ENCODE results near the gene CRYBA2. TPM values are rescaled to one million over a fixed set of nuclear protein-coding genes. Genes with fewer than 3 reads are reported as not detected.

Gene CRYBA2
- total and polyA plus RNA-seq, 9 of the 15 experiments (the other 6 are each of a cell fraction or from before 2014, with no cell fraction given) = 0.11 to 1.8 (median 0.62) TPM; not detected in 5

- intact Hi-C loops (cut with micrococcal nuclease) = loop anchor here (5.0 kb wide), 1 partner anchor 53 kb away; no protein-coding TSS in a partner anchor
- H3K4me1 ChIP-seq (replicated peaks in 1 of 2; ENCODE audit: control insufficient read depth in 2 of 2, insufficient read depth in 2 of 2, low read length in 2 of 2) = peaks cover 11 to 31% of the 10 kb centered on the region in 2 experiments; a peak in 4 of 5 replicates
Observed at GRCh38 chr2:218960309-218961165, 32.7 kb downstream of the CRYBA2 start.

More at GRCh38 chr2:218960309-218961165, 32.7 kb downstream of the CRYBA2 start:
- TF ChIP-seq MCM3 (IDR thresholded peaks at IDR 0.05) (no peak), RCOR1 (IDR thresholded peaks at IDR 0.05; ENCODE audit: borderline replicate concordance in 1 of 2, low read depth in 2 of 2, low read length in 2 of 2) (no peak), SAFB (IDR thresholded peaks at IDR 0.05; ENCODE audit: borderline replicate concordance, low read depth, low read length) (0 out of 2 replicates have a peak, but pooled peaks have one; percentile 12), ZNF41 (CRISPR knock-in tag; conservative IDR thresholded peaks at IDR 0.05) (no peak), EZH2 (IDR thresholded peaks at IDR 0.05; ENCODE audit: borderline replicate concordance, low read depth, low read length) (peak; percentile 83; the same call in 1 of the 2 replicates), STAG1 (CRISPR knock-in tag; IDR thresholded peaks at IDR 0.05; ENCODE audit: borderline replicate concordance) (no peak), IRF2 (CRISPR knock-in tag; IDR thresholded peaks at IDR 0.05) (no peak)
- no peaks in the 10 kb centered on the region for H3K79me2 ChIP-seq (ENCODE audit: control insufficient read depth, insufficient read depth, low read length)
- no peak overlapping the region for H2AFZ ChIP-seq (ENCODE audit: low read depth, low read length)
- H4K20me1 ChIP-seq (replicated peaks; ENCODE audit: control insufficient read depth, insufficient read depth, low read length) = no peaks in the 10 kb centered on the region
- H3K9me3 ChIP-seq (replicated peaks; ENCODE audit: control insufficient read depth, insufficient read depth, low read depth, low read length) = no peaks in the 10 kb centered on the region
- POLR2A ChIA-PET = no interaction called here
- no peak overlapping the region for H3K4me2 ChIP-seq (ENCODE audit: insufficient read depth, low read length)
- in situ Hi-C loops (cut with MboI) = no loop called here
- no peak for DNase-seq (ENCODE audit: extremely low read depth in 1 of 4, low spot score in 3 of 4)
- 16% methylated on average over 13 of the region's 87 CpGs for WGBS (ENCODE audit: insufficient coverage, low coverage, missing lambda C conversion rate)
- BruUV-seq (replicated peaks) = no TSS peak
- no peaks in the 10 kb centered on the region for H3K36me3 ChIP-seq (ENCODE audit: control insufficient read depth, insufficient read depth, low read length)
- H3K27me3 ChIP-seq (ENCODE audit: control insufficient read depth in 2 of 2, insufficient read depth in 2 of 2, low read length in 2 of 2) = peaks cover 7 to 29% of the 10 kb centered on the region in 2 experiments; a peak in 4 of 5 replicates
- ATAC-seq = no peak
- H3K27ac ChIP-seq (ENCODE audit: extremely low read depth, low read depth, low read length) = no peak overlapping the region
- H3K9ac ChIP-seq (ENCODE audit: insufficient read depth in 1 of 2, low read depth in 2 of 2, low read length in 2 of 2) = no peak overlapping the region
- no peak overlapping the region for H3K4me3 ChIP-seq
- CTCF ChIA-PET (ENCODE audit: low intra/inter-chr PET ratio) = no interaction called here
- no peaks in the 10 kb centered on the region for H3K9me1 ChIP-seq (ENCODE audit: control insufficient read depth, insufficient read depth, low read length)
- FAIRE-seq = no peak

All from K562 (cell line).